Body of pancreas (tissue), 4 donors: ENCODE data around the gene C11orf71. TPM values are rescaled to one million over a fixed set of nuclear protein-coding genes. Genes with fewer than 3 reads are reported as not detected.

ENCODE experiments used
- ATAC-seq: fragments of 150-250 bp; one replicate; pipeline ENCODE4 v1.9.1; 2016
- DNase-seq, 4 donors: peaks; one replicate each; pipeline ENCODE4 v3.0.0-alpha.2; 2019
- H3K27ac ChIP-seq, 4 donors: fragments of 200-600 bp; sonication (generic); 1 replicate in 3 of 4; 2 replicates in 1 of 4; pipeline versions ENCODE4 v1.5.1 to v1.6.1; 2016 to 2019; ENCODE audit warnings: mild to moderate bottlenecking in 1 of 4, mixed read lengths in 1 of 4, moderate library complexity in 1 of 4
- H3K27me3 ChIP-seq, 2 donors: fragments of 200-600 bp; sonication (generic); one replicate each; pipeline ENCODE4 v1.6.0; 2016; ENCODE audit warnings: mild to moderate bottlenecking in 1 of 2
- H3K36me3 ChIP-seq, 2 donors: fragments of 200-600 bp; sonication (generic); replicated peaks in 1 of 2; 2 replicates each; pipeline ENCODE4 v1.5.1; 2016; ENCODE audit warnings: low read depth in 2 of 2; ENCODE audit not compliant: insufficient read depth in 1 of 2
- H3K4me1 ChIP-seq: fragments of 200-600 bp; sonication (generic); one replicate; pipeline ENCODE4 v1.6.0; 2016
- H3K4me3 ChIP-seq, 2 donors: fragments of 200-600 bp; sonication (generic); 1 replicate in 1 of 2; 2 replicates in 1 of 2; pipeline ENCODE4 v1.5.1; 2016 to 2019
- H3K9me3 ChIP-seq, 3 donors: fragments of 200-600 bp; sonication (generic); 1 replicate in 2 of 3; 2 replicates in 1 of 3; pipeline ENCODE4 v1.5.1; 2016
- CTCF ChIP-seq, 7 experiments: fragments of 450-650 bp in 4 of 7; fragments of 200-600 bp in 3 of 7; sonication (generic) in 3 of 7; IDR thresholded peaks; one replicate each; pipeline ENCODE4 v1.5.1; 2016 to 2019; ENCODE audit warnings: antibody characterized with exemption in 7 of 7
- POLR2A ChIP-seq, 3 donors: fragments of 450-650 bp; IDR thresholded peaks; one replicate each; pipeline ENCODE4 v1.6.1; 2016; ENCODE audit warnings: antibody characterized with exemption in 3 of 3, mild to moderate bottlenecking in 2 of 3
- WGBS, 2 donors: methylation state at CpG; one replicate each; pipeline ENCODE4 v1.1.5; 2017; 5-methylcytosine and 5-hydroxymethylcytosine counted together
- intact Hi-C: fragments of 100-400 bp; cut with DNase I; formaldehyde crosslinking; loops from one replicate; pipeline ENCODE4 v1.15.1; 2023
- total RNA-seq, 2 donors: library from RNA; depleted of rRNA; stranded (reverse); fragments of >200 nt; gene quantifications; one replicate each; pipeline ENCODE4 v1.1.0, GENCODE V29; 2016

C11orf71 gene
- total RNA-seq, 2 donors from 2014 or later, result 5.4 to 8.2 TPM

- intact Hi-C loops, result no loop called here
- 87 to 93% methylated on average over 4 of the region's 4 CpGs for WGBS, 2 donors
- Histone ChIP-seq H3K4me1 (no peaks in the 10 kb centered on the region), H3K27me3 (no peaks in the 10 kb centered on the region), H3K4me3 (no peak overlapping the region), H3K27ac (no peak overlapping the region), H3K9me3 (no peaks in the 10 kb centered on the region), H3K36me3 (peaks cover 0 to 10% of the 10 kb centered on the region in 2 donors)
- ATAC-seq (no peak), DNase-seq (peak in 2 of 4 donors; percentile 10 to 15)
- TF ChIP-seq POLR2A (IDR thresholded peaks at IDR 0.05) (no peak), CTCF (IDR thresholded peaks at IDR 0.05) (no peak)
Measured at GRCh38 chr11:114412946-114413345, 12.6 kb upstream of the C11orf71 start.

GRCh38 chr11:114401311-114401710 lies 1.0 kb upstream of the C11orf71 start:
- ATAC-seq (no peak), DNase-seq (no peak)
- TF ChIP-seq CTCF (IDR thresholded peaks at IDR 0.05) (no peak), POLR2A (IDR thresholded peaks at IDR 0.05) (no peak)
- H3K9me3 ChIP-seq, result peaks cover 0 to 3% (median 0%) of the 10 kb centered on the region in 3 donors
- peaks cover 0 to 7% of the 10 kb centered on the region in 2 donors for H3K36me3 ChIP-seq
- peaks cover 31% of the 10 kb centered on the region for H3K4me1 ChIP-seq
- peak overlapping the region in 3 of 4 donors; percentile 96 to 99 (median 98) for H3K27ac ChIP-seq
- 0 to 1% methylated on average over 4 of the region's 4 CpGs for WGBS, 2 donors
- no peaks in the 10 kb centered on the region for H3K27me3 ChIP-seq
- intact Hi-C loops, result no loop called here
- no peak overlapping the region for H3K4me3 ChIP-seq

GRCh38 chr11:114400915-114401223 lies 558 bp upstream of the C11orf71 start:
- intact Hi-C loops, result no loop called here
- no peaks in the 10 kb centered on the region for H3K27me3 ChIP-seq
- H3K4me3 ChIP-seq, result peak overlapping the region; percentile 49 to 75
- peaks cover 31% of the 10 kb centered on the region for H3K4me1 ChIP-seq
- H3K36me3 ChIP-seq, result peaks cover 0 to 2% of the 10 kb centered on the region in 2 donors
- peak in 1 of 7 experiments; percentile 13 for TF ChIP-seq CTCF (IDR thresholded peaks at IDR 0.05)
- TF ChIP-seq POLR2A (IDR thresholded peaks at IDR 0.05), result no peak
- ATAC-seq (no peak), DNase-seq (no peak)
- H3K9me3 ChIP-seq, result peaks cover 0 to 3% (median 0%) of the 10 kb centered on the region in 3 donors
- peak overlapping the region; percentile 96 to 99 (median 98) for H3K27ac ChIP-seq
- WGBS, 2 donors, result 0 to 1% methylated on average over 4 to 8 of the region's 8 CpGs

GRCh38 chr11:114399490-114400215 lies 658 bp downstream of the C11orf71 start:
- TF ChIP-seq POLR2A (IDR thresholded peaks at IDR 0.05) (peak in 1 of 3 donors; percentile 63), CTCF (IDR thresholded peaks at IDR 0.05) (peak in 1 of 7 experiments; percentile 8)
- peaks cover 0 to 3% (median 0%) of the 10 kb centered on the region in 3 donors for H3K9me3 ChIP-seq
- intact Hi-C loops, result no loop called here
- DNase-seq (peak; percentile 69 to 81 (median 78)), ATAC-seq (peak; percentile 64)
- H3K4me3 ChIP-seq, result peak overlapping the region; percentile 18 to 49
- H3K4me1 ChIP-seq, result peaks cover 31% of the 10 kb centered on the region
- H3K27ac ChIP-seq, result peak overlapping the region; percentile 96 to 99 (median 98)
- H3K36me3 ChIP-seq, result no peaks in the 10 kb centered on the region
- no peaks in the 10 kb centered on the region for H3K27me3 ChIP-seq
- 2 to 4% methylated on average over 16 to 29 of the region's 29 CpGs for WGBS, 2 donors
